ENCODE data around the gene PPP1R12A. TPM values are rescaled to one million over a fixed set of nuclear protein-coding genes. Genes with fewer than 3 reads are reported as not detected.
A peak's percentile ranks its signal among the peaks of the same experiment; 100 is the strongest.

PPP1R12A gene
- total RNA-seq, 1 experiment from 2014 or later: 84.9 TPM

- peaks cover 36% of the 10 kb centered on the region for H3K4me1 ChIP-seq (ENCODE audit: low read length)
- no peaks in the 10 kb centered on the region for H3K27me3 ChIP-seq (ENCODE audit: low read length)
- H3K9me2 ChIP-seq (replicated peaks; ENCODE audit: insufficient read depth, low read length): no peaks in the 10 kb centered on the region
- H3K9ac ChIP-seq (ENCODE audit: low read length): peak overlapping the region; percentile 96
- peaks cover 17% of the 10 kb centered on the region; the same call in 1 of the 2 replicates for H4K20me1 ChIP-seq (ENCODE audit: insufficient read depth, low read depth, low read length)
- H3K4me3 ChIP-seq (ENCODE audit: low read length): peak overlapping the region; percentile 91
- peak; percentile 65 for DNase-seq
- no peaks in the 10 kb centered on the region for H3K9me3 ChIP-seq (ENCODE audit: low read length)
- peaks cover 66% of the 10 kb centered on the region for H3K79me2 ChIP-seq (ENCODE audit: low read length)
- H3K36me3 ChIP-seq (ENCODE audit: insufficient read depth, low read length): no peaks in the 10 kb centered on the region
- H2AFZ ChIP-seq (ENCODE audit: low read length): peak overlapping the region; percentile 54; the same call in 1 of the 2 replicates
- H3K27ac ChIP-seq (ENCODE audit: low read length): peak overlapping the region; percentile 72
- peak overlapping the region; percentile 87 for H3K4me2 ChIP-seq (ENCODE audit: low read depth, low read length, poor library complexity, severe bottlenecking)
Observed at GRCh38 chr12:79933532-79934264, 1.2 kb downstream of the PPP1R12A start.

GRCh38 chr12:79933043-79933442 is 1.9 kb downstream of the PPP1R12A start:
- H3K4me1 ChIP-seq (ENCODE audit: low read length): peaks cover 43% of the 10 kb centered on the region
- peak overlapping the region; percentile 91 for H3K4me3 ChIP-seq (ENCODE audit: low read length)
- no peak for DNase-seq
- H3K9me2 ChIP-seq (replicated peaks; ENCODE audit: insufficient read depth, low read length): no peaks in the 10 kb centered on the region
- peaks cover 17% of the 10 kb centered on the region for H4K20me1 ChIP-seq (ENCODE audit: insufficient read depth, low read depth, low read length)
- H3K27ac ChIP-seq (ENCODE audit: low read length): peak overlapping the region; percentile 72
- no peaks in the 10 kb centered on the region for H3K27me3 ChIP-seq (ENCODE audit: low read length)
- no peaks in the 10 kb centered on the region for H3K9me3 ChIP-seq (ENCODE audit: low read length)
- peak overlapping the region; percentile 87 for H3K4me2 ChIP-seq (ENCODE audit: low read depth, low read length, poor library complexity, severe bottlenecking)
- H3K9ac ChIP-seq (ENCODE audit: low read length): peak overlapping the region; percentile 96
- H2AFZ ChIP-seq (ENCODE audit: low read length): no peak overlapping the region
- peaks cover 73% of the 10 kb centered on the region for H3K79me2 ChIP-seq (ENCODE audit: low read length)
- H3K36me3 ChIP-seq (ENCODE audit: insufficient read depth, low read length): no peaks in the 10 kb centered on the region

- Histone ChIP-seq H3K79me2 (ENCODE audit: low read length) (peaks cover 80% of the 10 kb centered on the region), H3K27me3 (ENCODE audit: low read length) (no peaks in the 10 kb centered on the region), H2AFZ (ENCODE audit: low read length) (no peak overlapping the region), H3K4me3 (ENCODE audit: low read length) (peak overlapping the region; percentile 91), H3K9me3 (ENCODE audit: low read length) (no peaks in the 10 kb centered on the region), H3K9ac (ENCODE audit: low read length) (peak overlapping the region; percentile 96), H3K36me3 (ENCODE audit: insufficient read depth, low read length) (no peaks in the 10 kb centered on the region), H3K27ac (ENCODE audit: low read length) (no peak overlapping the region), H3K4me1 (ENCODE audit: low read length) (peaks cover 50% of the 10 kb centered on the region), H4K20me1 (ENCODE audit: insufficient read depth, low read depth, low read length) (peaks cover 17% of the 10 kb centered on the region), H3K9me2 (replicated peaks; ENCODE audit: insufficient read depth, low read length) (no peaks in the 10 kb centered on the region), H3K4me2 (ENCODE audit: low read depth, low read length, poor library complexity, severe bottlenecking) (peak overlapping the region; percentile 87)
- no peak for DNase-seq
Observed at GRCh38 chr12:79932357-79932756, 2.5 kb downstream of the PPP1R12A start.

- Histone ChIP-seq H3K4me1 (ENCODE audit: low read length) (peaks cover 54% of the 10 kb centered on the region), H3K4me3 (ENCODE audit: low read length) (no peak overlapping the region), H3K9me2 (replicated peaks; ENCODE audit: insufficient read depth, low read length) (no peaks in the 10 kb centered on the region), H3K79me2 (ENCODE audit: low read length) (peaks cover 100% of the 10 kb centered on the region), H3K27ac (ENCODE audit: low read length) (no peak overlapping the region), H3K27me3 (ENCODE audit: low read length) (no peaks in the 10 kb centered on the region), H3K4me2 (ENCODE audit: low read depth, low read length, poor library complexity, severe bottlenecking) (no peak overlapping the region), H2AFZ (ENCODE audit: low read length) (no peak overlapping the region), H3K9ac (ENCODE audit: low read length) (no peak overlapping the region), H4K20me1 (ENCODE audit: insufficient read depth, low read depth, low read length) (peaks cover 20% of the 10 kb centered on the region), H3K36me3 (ENCODE audit: insufficient read depth, low read length) (no peaks in the 10 kb centered on the region), H3K9me3 (ENCODE audit: low read length) (no peaks in the 10 kb centered on the region)
- no peak for DNase-seq
Observed at GRCh38 chr12:79929065-79929464, 5.8 kb downstream of the PPP1R12A start.

- Histone ChIP-seq H3K4me3 (ENCODE audit: low read length) (no peak overlapping the region), H3K9me3 (ENCODE audit: low read length) (no peaks in the 10 kb centered on the region), H3K9me2 (replicated peaks; ENCODE audit: insufficient read depth, low read length) (no peaks in the 10 kb centered on the region), H3K4me1 (ENCODE audit: low read length) (peaks cover 51% of the 10 kb centered on the region), H3K27me3 (ENCODE audit: low read length) (no peaks in the 10 kb centered on the region), H3K9ac (ENCODE audit: low read length) (no peak overlapping the region), H3K27ac (ENCODE audit: low read length) (peak overlapping the region; percentile 51), H2AFZ (ENCODE audit: low read length) (no peak overlapping the region), H3K4me2 (ENCODE audit: low read depth, low read length, poor library complexity, severe bottlenecking) (no peak overlapping the region), H4K20me1 (ENCODE audit: insufficient read depth, low read depth, low read length) (peaks cover 10% of the 10 kb centered on the region), H3K36me3 (ENCODE audit: insufficient read depth, low read length) (no peaks in the 10 kb centered on the region), H3K79me2 (ENCODE audit: low read length) (peaks cover 100% of the 10 kb centered on the region)
- peak; percentile 48 for DNase-seq
Observed at GRCh38 chr12:79927772-79928474, 7.0 kb downstream of the PPP1R12A start.

- no peak overlapping the region for H3K4me2 ChIP-seq (ENCODE audit: low read depth, low read length, poor library complexity, severe bottlenecking)
- H3K4me1 ChIP-seq (ENCODE audit: low read length): peaks cover 51% of the 10 kb centered on the region
- H2AFZ ChIP-seq (ENCODE audit: low read length): no peak overlapping the region
- H3K27ac ChIP-seq (ENCODE audit: low read length): no peak overlapping the region
- no peak overlapping the region for H3K9ac ChIP-seq (ENCODE audit: low read length)
- no peak overlapping the region for H3K4me3 ChIP-seq (ENCODE audit: low read length)
- H3K9me2 ChIP-seq (replicated peaks; ENCODE audit: insufficient read depth, low read length): no peaks in the 10 kb centered on the region
- H3K79me2 ChIP-seq (ENCODE audit: low read length): peaks cover 100% of the 10 kb centered on the region
- H3K36me3 ChIP-seq (ENCODE audit: insufficient read depth, low read length): no peaks in the 10 kb centered on the region
- no peaks in the 10 kb centered on the region for H3K27me3 ChIP-seq (ENCODE audit: low read length)
- no peaks in the 10 kb centered on the region for H3K9me3 ChIP-seq (ENCODE audit: low read length)
- peaks cover 11% of the 10 kb centered on the region for H4K20me1 ChIP-seq (ENCODE audit: insufficient read depth, low read depth, low read length)
- DNase-seq: no peak
Observed at GRCh38 chr12:79926951-79927350, 7.9 kb downstream of the PPP1R12A start.

- no peaks in the 10 kb centered on the region for H3K36me3 ChIP-seq (ENCODE audit: insufficient read depth, low read length)
- H3K79me2 ChIP-seq (ENCODE audit: low read length): peaks cover 100% of the 10 kb centered on the region
- H3K4me3 ChIP-seq (ENCODE audit: low read length): no peak overlapping the region
- H3K4me2 ChIP-seq (ENCODE audit: low read depth, low read length, poor library complexity, severe bottlenecking): no peak overlapping the region
- H4K20me1 ChIP-seq (ENCODE audit: insufficient read depth, low read depth, low read length): peaks cover 16% of the 10 kb centered on the region
- no peak overlapping the region for H3K27ac ChIP-seq (ENCODE audit: low read length)
- no peaks in the 10 kb centered on the region for H3K9me2 ChIP-seq (replicated peaks; ENCODE audit: insufficient read depth, low read length)
- H3K27me3 ChIP-seq (ENCODE audit: low read length): no peaks in the 10 kb centered on the region
- H3K9me3 ChIP-seq (ENCODE audit: low read length): no peaks in the 10 kb centered on the region
- no peak overlapping the region for H3K9ac ChIP-seq (ENCODE audit: low read length)
- peaks cover 59% of the 10 kb centered on the region for H3K4me1 ChIP-seq (ENCODE audit: low read length)
- no peak for DNase-seq
- H2AFZ ChIP-seq (ENCODE audit: low read length): no peak overlapping the region
Observed at GRCh38 chr12:79925492-79925891, 9.4 kb downstream of the PPP1R12A start.

- peaks cover 38% of the 10 kb centered on the region for H4K20me1 ChIP-seq (ENCODE audit: insufficient read depth, low read depth, low read length)
- H3K36me3 ChIP-seq (ENCODE audit: insufficient read depth, low read length): no peaks in the 10 kb centered on the region
- peaks cover 100% of the 10 kb centered on the region for H3K79me2 ChIP-seq (ENCODE audit: low read length)
- DNase-seq: no peak
- H3K4me2 ChIP-seq (ENCODE audit: low read depth, low read length, poor library complexity, severe bottlenecking): peak overlapping the region; percentile 59
- H3K9ac ChIP-seq (ENCODE audit: low read length): no peak overlapping the region
- no peaks in the 10 kb centered on the region for H3K9me2 ChIP-seq (replicated peaks; ENCODE audit: insufficient read depth, low read length)
- no peaks in the 10 kb centered on the region for H3K27me3 ChIP-seq (ENCODE audit: low read length)
- peaks cover 50% of the 10 kb centered on the region for H3K4me1 ChIP-seq (ENCODE audit: low read length)
- H3K27ac ChIP-seq (ENCODE audit: low read length): peak overlapping the region; percentile 60
- H3K9me3 ChIP-seq (ENCODE audit: low read length): no peaks in the 10 kb centered on the region
- 0 out of 2 replicates have a peak overlapping the region, but pooled peaks have one; percentile 9 for H3K4me3 ChIP-seq (ENCODE audit: low read length)
- H2AFZ ChIP-seq (ENCODE audit: low read length): no peak overlapping the region
Observed at GRCh38 chr12:79921786-79922185, 13.1 kb downstream of the PPP1R12A start.

Data from Karpas-422 (cell line).